Nephron progenitor cell (in vitro differentiated cells): ENCODE measurements around the gene SRSF2.
"Not testable (repeated sequence)": the region's sequence is repeated elsewhere in the genome, so short reads cannot be mapped to it uniquely, and the experiment has no call there.

Experiments
- DNase-seq: peaks from one replicate; pipeline ENCODE4 v3.0.0; 2021
- H3K27ac Mint-ChIP-seq: 2 replicates; pipeline ENCODE4 v1.8.0; 2021; ENCODE audit warnings: mild to moderate bottlenecking, moderate library complexity, mixed read lengths
- H3K27me3 Mint-ChIP-seq: 2 replicates; pipeline ENCODE4 v1.8.0; 2021; ENCODE audit warnings: mild to moderate bottlenecking, low read depth, mixed read lengths; ENCODE audit not compliant: poor library complexity
- H3K36me3 Mint-ChIP-seq: 2 replicates; pipeline ENCODE4 v1.8.0; 2021; ENCODE audit warnings: low read depth, mixed read lengths
- H3K4me1 Mint-ChIP-seq: 2 replicates; pipeline ENCODE4 v1.8.0; 2021; ENCODE audit warnings: mixed read lengths
- H3K4me3 Mint-ChIP-seq: 2 replicates; pipeline ENCODE4 v1.8.0; 2021; ENCODE audit warnings: mild to moderate bottlenecking, moderate library complexity, mixed read lengths
- H3K9me3 Mint-ChIP-seq: 2 replicates; pipeline ENCODE4 v1.8.0; 2021; ENCODE audit warnings: mild to moderate bottlenecking, moderate library complexity, mixed read lengths
- TF ChIP-seq, protein P1 (sequence below): fragments of 200-600 bp; sonication (generic); IDR thresholded peaks from 2 replicates; pipeline ENCODE4 v1.5.0; 2021; ENCODE audit warnings: antibody characterized with exemption

SRSF2 gene

GRCh38 chr17:76742958-76743357, 5.8 kb upstream of the SRSF2 start:
- H3K27me3 Mint-ChIP-seq, result peaks cover 2% of the 10 kb centered on the region
- DNase-seq, result no peak
- no peak overlapping the region for H3K27ac Mint-ChIP-seq
- no peak overlapping the region for H3K4me3 Mint-ChIP-seq
- peaks cover 34% of the 10 kb centered on the region for H3K4me1 Mint-ChIP-seq
- TF ChIP-seq, protein P1, sequence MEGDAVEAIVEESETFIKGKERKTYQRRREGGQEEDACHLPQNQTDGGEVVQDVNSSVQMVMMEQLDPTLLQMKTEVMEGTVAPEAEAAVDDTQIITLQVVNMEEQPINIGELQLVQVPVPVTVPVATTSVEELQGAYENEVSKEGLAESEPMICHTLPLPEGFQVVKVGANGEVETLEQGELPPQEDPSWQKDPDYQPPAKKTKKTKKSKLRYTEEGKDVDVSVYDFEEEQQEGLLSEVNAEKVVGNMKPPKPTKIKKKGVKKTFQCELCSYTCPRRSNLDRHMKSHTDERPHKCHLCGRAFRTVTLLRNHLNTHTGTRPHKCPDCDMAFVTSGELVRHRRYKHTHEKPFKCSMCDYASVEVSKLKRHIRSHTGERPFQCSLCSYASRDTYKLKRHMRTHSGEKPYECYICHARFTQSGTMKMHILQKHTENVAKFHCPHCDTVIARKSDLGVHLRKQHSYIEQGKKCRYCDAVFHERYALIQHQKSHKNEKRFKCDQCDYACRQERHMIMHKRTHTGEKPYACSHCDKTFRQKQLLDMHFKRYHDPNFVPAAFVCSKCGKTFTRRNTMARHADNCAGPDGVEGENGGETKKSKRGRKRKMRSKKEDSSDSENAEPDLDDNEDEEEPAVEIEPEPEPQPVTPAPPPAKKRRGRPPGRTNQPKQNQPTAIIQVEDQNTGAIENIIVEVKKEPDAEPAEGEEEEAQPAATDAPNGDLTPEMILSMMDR, result no peak
- peaks cover 62% of the 10 kb centered on the region for H3K36me3 Mint-ChIP-seq
- H3K9me3 Mint-ChIP-seq, result peaks cover 17% of the 10 kb centered on the region

DNA sequence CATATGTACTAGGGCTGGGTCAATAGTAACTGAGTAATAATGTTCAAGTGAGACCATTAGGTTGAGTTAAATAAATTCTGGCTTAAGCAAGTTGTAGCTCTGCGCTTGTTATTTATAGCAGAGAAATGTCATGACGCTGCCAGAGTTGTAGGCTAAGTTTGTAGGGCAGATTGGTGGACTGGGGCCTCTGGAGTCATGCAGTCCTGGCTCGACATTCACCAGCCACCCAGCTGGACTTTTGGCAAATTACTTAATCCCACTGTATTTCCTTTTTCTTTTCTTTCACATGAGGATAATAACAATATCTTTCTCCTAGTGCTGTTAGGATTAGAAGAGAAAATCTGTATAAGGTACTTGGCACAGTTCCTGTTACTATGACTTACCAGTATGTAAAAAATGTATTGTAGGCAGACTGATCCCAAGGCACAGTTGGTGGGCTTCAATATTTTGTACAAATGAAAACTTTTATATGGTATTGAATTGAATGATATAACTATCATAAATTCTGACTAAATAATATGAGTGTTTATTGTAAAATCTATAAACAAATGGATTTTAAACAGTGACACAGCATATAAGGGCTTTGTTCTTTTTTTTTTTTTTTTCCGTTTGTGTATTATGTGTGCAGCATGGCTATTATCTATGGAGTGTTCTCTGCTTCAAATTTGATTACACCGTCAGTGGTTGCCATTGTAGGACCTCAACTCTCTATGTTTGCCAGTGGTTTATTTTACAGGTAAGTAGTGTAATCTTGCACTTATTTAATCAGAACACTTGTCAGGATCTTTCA, 3.4 kb upstream of the SRSF2 start:
- no peak for DNase-seq
- H3K27me3 Mint-ChIP-seq, result peaks cover 3% of the 10 kb centered on the region
- peaks cover 48% of the 10 kb centered on the region for H3K36me3 Mint-ChIP-seq
- H3K4me3 Mint-ChIP-seq, result no peak overlapping the region
- TF ChIP-seq, protein P1, result no peak
- peaks cover 2% of the 10 kb centered on the region for H3K9me3 Mint-ChIP-seq
- peaks cover 40% of the 10 kb centered on the region for H3K4me1 Mint-ChIP-seq
- no peak overlapping the region for H3K27ac Mint-ChIP-seq

DNA sequence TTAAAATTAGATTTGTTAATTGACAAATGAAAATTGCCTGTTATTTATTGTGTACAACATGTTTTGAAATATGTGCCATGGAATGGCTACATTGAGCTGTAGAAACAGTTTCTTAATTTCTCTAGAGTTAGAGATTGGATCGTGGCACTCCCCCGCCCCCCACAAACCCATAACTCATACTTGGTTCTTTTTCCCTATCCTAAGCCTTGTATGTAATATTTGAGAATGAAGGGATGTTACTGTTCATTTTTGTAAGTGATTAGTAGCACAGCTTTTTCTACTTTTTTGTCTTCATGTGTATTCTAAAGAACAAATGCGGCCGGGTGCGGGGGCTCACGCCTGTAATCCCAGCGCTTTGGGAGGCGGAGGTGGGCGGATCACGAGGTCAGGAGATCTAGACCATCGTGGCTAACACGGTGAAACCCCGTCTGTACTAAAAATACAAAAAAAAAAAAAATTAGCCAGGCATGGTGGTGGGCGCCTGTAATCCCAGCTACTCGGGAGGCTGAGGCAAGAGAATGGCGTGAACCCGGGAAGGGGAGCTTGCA, 2.5 kb upstream of the SRSF2 start:
- H3K4me3 Mint-ChIP-seq, result peak overlapping the region; percentile 56
- not testable (repeated sequence) for H3K27ac Mint-ChIP-seq

DNA sequence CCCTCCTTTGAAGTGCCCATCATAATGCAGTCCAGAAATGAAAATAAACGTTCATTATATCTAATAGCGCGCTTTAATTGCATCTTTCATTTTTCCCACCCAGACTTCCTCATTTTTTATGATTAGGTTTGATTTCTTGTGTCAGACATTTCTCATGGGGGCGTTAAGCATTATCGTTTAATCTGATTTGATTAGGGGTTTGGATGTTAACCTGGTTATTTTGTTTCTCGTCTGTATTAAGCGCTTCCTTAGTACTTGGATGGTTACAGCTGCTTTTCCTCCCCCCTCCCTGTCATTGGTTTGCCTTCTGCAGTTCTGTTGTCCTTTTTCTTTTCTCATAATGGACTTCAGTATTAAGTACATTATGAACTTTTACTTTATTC, 1.3 kb upstream of the SRSF2 start:
- Mint-ChIP-seq H3K4me3 (peak overlapping the region; percentile 99), H3K9me3 (no peaks in the 10 kb centered on the region), H3K36me3 (peaks cover 49% of the 10 kb centered on the region), H3K4me1 (peaks cover 60% of the 10 kb centered on the region), H3K27me3 (peaks cover 3% of the 10 kb centered on the region), H3K27ac (peak overlapping the region; percentile 100)
- DNase-seq, result no peak
- TF ChIP-seq, protein P1, result no peak

More for the DNA sequence above, 2.5 kb upstream of the SRSF2 start:
- H3K36me3 Mint-ChIP-seq, result peaks cover 48% of the 10 kb centered on the region
- peaks cover 49% of the 10 kb centered on the region for H3K4me1 Mint-ChIP-seq
- H3K9me3 Mint-ChIP-seq, H3K27me3 Mint-ChIP-seq, DNase-seq: not testable (repeated sequence)

DNA sequence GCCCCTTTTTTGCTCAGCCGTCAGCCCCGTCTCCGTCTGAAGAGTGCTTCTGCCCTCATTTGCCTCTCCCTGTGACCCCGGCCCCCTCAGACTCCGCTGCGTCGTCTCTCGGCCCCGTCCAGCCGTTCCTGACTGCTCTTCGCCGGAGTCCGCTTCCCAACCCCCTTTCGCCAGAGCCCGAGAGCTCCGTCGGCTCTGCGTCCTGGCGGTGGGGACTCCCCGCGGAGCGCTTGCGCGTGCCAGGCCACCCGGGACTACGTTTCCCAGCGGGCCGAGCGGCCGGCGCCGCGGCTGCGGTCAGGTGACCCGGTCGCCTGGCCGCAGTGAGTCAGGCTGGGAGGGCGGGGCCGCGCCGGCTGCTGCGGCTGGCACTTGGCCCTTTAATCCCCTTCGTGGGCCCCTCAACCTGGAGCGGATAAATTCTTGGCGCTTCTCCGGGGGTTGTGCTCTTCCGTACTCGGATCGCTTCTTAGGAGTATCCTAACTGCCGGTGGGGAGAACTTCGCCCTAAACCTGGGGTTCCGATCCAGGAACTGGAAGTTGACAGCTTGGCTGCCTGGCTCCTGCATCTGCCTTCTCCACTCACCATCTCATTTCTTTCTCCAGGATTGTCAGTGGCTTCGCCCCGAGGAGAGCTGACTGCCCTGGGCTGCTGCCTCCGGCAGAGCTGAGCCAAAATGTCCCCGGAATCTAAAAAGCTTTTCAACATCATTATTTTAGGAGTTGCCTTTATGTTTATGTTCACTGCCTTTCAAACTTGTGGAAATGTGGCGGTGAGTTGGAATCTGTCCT, 741 bp upstream of the SRSF2 start, which contains the start of gene MFSD11:
Gene MFSD11, plus strand, starts transcription at position 444 of the 792 bp plus-strand sequence. Its CDS starts 234 bp downstream, at position 678.
- H3K27ac Mint-ChIP-seq, result peak within 1 kb of the TSS; percentile 100
- peaks cover 62% of the 10 kb centered on the region for H3K4me1 Mint-ChIP-seq
- TF ChIP-seq, protein P1, result no peak
- H3K36me3 Mint-ChIP-seq, result peaks cover 49% of the 10 kb centered on the region
- peak within 1 kb of the TSS; percentile 99 for H3K4me3 Mint-ChIP-seq
- no peaks in the 10 kb centered on the region for H3K9me3 Mint-ChIP-seq
- H3K27me3 Mint-ChIP-seq, result peaks cover 3% of the 10 kb centered on the region
- peak; percentile 94 for DNase-seq
